Breast epithelium (tissue), 4 donors: ENCODE measurements around the gene LTBP2. TPM values are rescaled to one million over a fixed set of nuclear protein-coding genes. Genes with fewer than 3 reads are reported as not detected.

ENCODE experiments used
- DNase-seq, 2 donors: peaks; one replicate each; pipeline ENCODE4 v3.0.0-alpha.2; 2019; ENCODE audit warnings: low spot score in 2 of 2
- H3K27ac ChIP-seq, 2 donors: fragments of 200-600 bp; sonication (generic) in 1 of 2; one replicate each; pipeline ENCODE4 v1.5.1; 2016 to 2019; ENCODE audit warnings: mild to moderate bottlenecking in 1 of 2
- H3K27me3 ChIP-seq, 2 donors: fragments of 200-600 bp; sonication (generic) in 1 of 2; one replicate each; pipeline versions ENCODE4 v1.5.1 to v1.6.0; 2017 to 2019; ENCODE audit warnings: control low read depth in 1 of 2, mild to moderate bottlenecking in 1 of 2
- H3K36me3 ChIP-seq: fragments of 200-600 bp; one replicate; pipeline ENCODE4 v1.5.1; 2019
- H3K4me1 ChIP-seq, 2 donors: fragments of 200-600 bp; sonication (generic); one replicate each; pipeline ENCODE4 v1.5.1; 2016 to 2019; ENCODE audit warnings: control low read depth in 1 of 2
- H3K4me3 ChIP-seq, 3 donors: fragments of 200-600 bp; sonication (generic); 1 replicate in 2 of 3; 2 replicates in 1 of 3; pipeline ENCODE4 v1.5.1; 2016 to 2019; ENCODE audit warnings: mild to moderate bottlenecking in 3 of 3, moderate library complexity in 2 of 3
- H3K9me3 ChIP-seq, 2 donors: fragments of 200-600 bp; sonication (generic) in 1 of 2; one replicate each; pipeline ENCODE4 v1.5.1; 2016 to 2019; ENCODE audit warnings: control low read depth in 1 of 2
- CTCF ChIP-seq, 3 donors: fragments of 450-650 bp; IDR thresholded peaks; one replicate each; pipeline ENCODE4 v1.5.1; 2016 to 2017; ENCODE audit warnings: antibody characterized with exemption in 3 of 3, mild to moderate bottlenecking in 3 of 3, moderate library complexity in 3 of 3
- POLR2A ChIP-seq: fragments of 450-650 bp; IDR thresholded peaks from one replicate; pipeline ENCODE4 v1.6.1; 2016; ENCODE audit warnings: antibody characterized with exemption, mild to moderate bottlenecking, moderate library complexity
- POLR2AphosphoS5 ChIP-seq, 3 donors: sonication (generic); formaldehyde crosslinking; IDR thresholded peaks; one replicate each; pipeline ENCODE4 v1.6.1; 2017; ENCODE audit warnings: antibody characterized with exemption in 3 of 3
- intact Hi-C: fragments of 100-400 bp; cut with DNase I; formaldehyde crosslinking; loops from one replicate; pipeline ENCODE4 v1.15.1; 2023; ENCODE audit warnings: low total_unique reads
- total RNA-seq, 3 donors: library from RNA; depleted of rRNA; stranded (reverse); fragments of >200 nt; gene quantifications; one replicate each; pipeline ENCODE4 v1.1.0, GENCODE V29; 2016

LTBP2 gene
- total RNA-seq, 3 donors from 2014 or later, result 34.7 to 91.1 (median 79.0) TPM

GRCh38 chr14:74475678-74476077 is 136.4 kb downstream of the LTBP2 start:
- Histone ChIP-seq H3K9me3 (no peaks in the 10 kb centered on the region), H3K27ac (peak overlapping the region in 1 of 2 donors; percentile 28), H3K36me3 (peaks cover 10% of the 10 kb centered on the region), H3K4me1 (no peaks in the 10 kb centered on the region), H3K27me3 (no peaks in the 10 kb centered on the region), H3K4me3 (no peak overlapping the region)
- TF ChIP-seq POLR2AphosphoS5 (IDR thresholded peaks at IDR 0.05), result no peak
- TF ChIP-seq POLR2A, result no peak
- TF ChIP-seq CTCF (IDR thresholded peaks at IDR 0.05), result no peak
- no peak for DNase-seq
- intact Hi-C loops, result no loop called here

GRCh38 chr14:74474376-74474775 is 137.7 kb downstream of the LTBP2 start:
- peaks cover 2% of the 10 kb centered on the region for H3K36me3 ChIP-seq
- no peaks in the 10 kb centered on the region for H3K27me3 ChIP-seq
- DNase-seq, result no peak
- H3K9me3 ChIP-seq, result no peaks in the 10 kb centered on the region
- no peak overlapping the region for H3K4me3 ChIP-seq
- TF ChIP-seq CTCF (IDR thresholded peaks at IDR 0.05) (no peak), POLR2AphosphoS5 (IDR thresholded peaks at IDR 0.05) (no peak)
- H3K27ac ChIP-seq, result no peak overlapping the region
- no peaks in the 10 kb centered on the region for H3K4me1 ChIP-seq
- intact Hi-C loops, result no loop called here

- Histone ChIP-seq H3K27me3 (no peaks in the 10 kb centered on the region), H3K9me3 (no peaks in the 10 kb centered on the region), H3K36me3 (no peaks in the 10 kb centered on the region), H3K4me3 (no peak overlapping the region), H3K27ac (no peak overlapping the region), H3K4me1 (no peaks in the 10 kb centered on the region)
- no peak for DNase-seq
- intact Hi-C loops, result no loop called here
- TF ChIP-seq POLR2AphosphoS5 (IDR thresholded peaks at IDR 0.05), result no peak
- TF ChIP-seq POLR2A, result no peak
- TF ChIP-seq CTCF (IDR thresholded peaks at IDR 0.05), result no peak
Measured at GRCh38 chr14:74472601-74473000, 139.4 kb downstream of the LTBP2 start.

- H3K27ac ChIP-seq, result peak overlapping the region; percentile 8 to 68
Measured at GRCh38 chr14:74469548-74470518, 142.2 kb downstream of the LTBP2 start.

More at GRCh38 chr14:74469548-74470518, 142.2 kb downstream of the LTBP2 start:
- Histone ChIP-seq H3K36me3 (no peaks in the 10 kb centered on the region), H3K4me1 (no peaks in the 10 kb centered on the region), H3K27me3 (no peaks in the 10 kb centered on the region), H3K4me3 (peak overlapping the region in 1 of 3 donors; percentile 10), H3K9me3 (no peaks in the 10 kb centered on the region)
- DNase-seq, result peak in 1 of 2 donors; percentile 58
- no peak for TF ChIP-seq CTCF (IDR thresholded peaks at IDR 0.05)
- TF ChIP-seq POLR2A, result no peak
- TF ChIP-seq POLR2AphosphoS5 (IDR thresholded peaks at IDR 0.05), result no peak
- intact Hi-C loops, result no loop called here
